Calu3 (cell line): Measurements from ENCODE around the gene RABGAP1L. TPM values are rescaled to one million over a fixed set of nuclear protein-coding genes. Genes with fewer than 3 reads are reported as not detected.

ENCODE experiments used
- BruUV-seq: library from RNA; stranded (reverse); fragments of 400-500 nt; replicated peaks from 2 replicates; lab custom pipeline; 2021; lab: Mats Ljungman, UMichigan
- CTCF ChIA-PET: fragments of 300-600 bp; sonication (Branson Sonifier 250); formaldehyde crosslinking; loops from one replicate; lab custom pipeline; 2022; ENCODE audit warnings: antibody characterized with exemption; lab: Charles Lee
- DNase-seq: peaks from one replicate; pipeline ENCODE4 v3.0.0; 2022
- H3K27ac Mint-ChIP-seq: one replicate; pipeline ENCODE4 v1.8.0; 2022; ENCODE audit warnings: mixed read lengths; ENCODE audit not compliant: unreplicated experiment
- H3K27me3 Mint-ChIP-seq: one replicate; pipeline ENCODE4 v1.8.0; 2022; ENCODE audit warnings: mixed read lengths; ENCODE audit not compliant: unreplicated experiment
- H3K36me3 Mint-ChIP-seq: one replicate; pipeline ENCODE4 v1.8.0; 2022; ENCODE audit warnings: mild to moderate bottlenecking, moderate library complexity, mixed read lengths; ENCODE audit not compliant: insufficient read depth, unreplicated experiment
- H3K4me1 Mint-ChIP-seq: one replicate; pipeline ENCODE4 v1.8.0; 2022; ENCODE audit warnings: mild to moderate bottlenecking, low read depth, mixed read lengths; ENCODE audit not compliant: unreplicated experiment
- H3K4me3 Mint-ChIP-seq: one replicate; pipeline ENCODE4 v1.8.0; 2022; ENCODE audit warnings: mild to moderate bottlenecking, low read depth, moderate library complexity, mixed read lengths; ENCODE audit not compliant: unreplicated experiment
- H3K9me3 Mint-ChIP-seq: one replicate; pipeline ENCODE4 v1.8.0; 2022; ENCODE audit warnings: low read depth, mixed read lengths; ENCODE audit not compliant: unreplicated experiment
- intact Hi-C: fragments of 100-400 bp; cut with micrococcal nuclease; formaldehyde crosslinking; loops from one replicate; pipeline ENCODE4 v1.10.0; 2022; ENCODE audit not compliant: unreplicated experiment
- total RNA-seq: library from RNA; stranded (reverse); gene quantifications from 2 replicates; pipeline ENCODE4 v1.2.3, GENCODE V29; 2022
- TF ChIP-seq, protein P1 (sequence below): fragments of 200-600 bp; IDR thresholded peaks from one replicate; pipeline ENCODE4 v1.8.0; 2022; ENCODE audit warnings: antibody characterized with exemption; ENCODE audit not compliant: unreplicated experiment

RABGAP1L gene
- total RNA-seq, 1 experiment from 2014 or later = 135 TPM

DNA sequence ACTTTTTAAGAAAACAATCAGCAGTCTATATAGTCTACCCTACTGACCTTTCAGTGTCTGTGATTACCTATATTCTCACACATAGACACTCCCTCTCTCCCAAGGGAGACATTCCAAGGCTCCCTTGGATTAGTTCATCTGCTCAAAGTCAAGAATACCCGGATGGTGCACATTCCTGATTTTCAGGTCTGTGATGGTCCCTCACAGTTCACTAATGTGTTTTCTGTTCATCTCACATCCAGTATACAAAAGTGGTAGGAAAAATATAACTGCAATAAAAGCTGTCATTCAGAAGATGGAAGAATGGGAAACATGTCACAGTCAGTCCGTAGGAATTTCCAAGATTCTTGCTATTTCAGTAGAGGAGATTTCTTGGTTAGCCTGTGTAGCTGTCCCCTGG is 616.3 kb downstream of the RABGAP1L start:
- H3K36me3 Mint-ChIP-seq = no peaks in the 10 kb centered on the region
- BruUV-seq = no TSS peak
- CTCF ChIA-PET = interaction anchor here (0.9 kb wide), 1 partner anchor 24 kb away, joined by 5 read pairs; no protein-coding TSS in a partner anchor
- no peaks in the 10 kb centered on the region for H3K9me3 Mint-ChIP-seq
- TF ChIP-seq, protein P1, sequence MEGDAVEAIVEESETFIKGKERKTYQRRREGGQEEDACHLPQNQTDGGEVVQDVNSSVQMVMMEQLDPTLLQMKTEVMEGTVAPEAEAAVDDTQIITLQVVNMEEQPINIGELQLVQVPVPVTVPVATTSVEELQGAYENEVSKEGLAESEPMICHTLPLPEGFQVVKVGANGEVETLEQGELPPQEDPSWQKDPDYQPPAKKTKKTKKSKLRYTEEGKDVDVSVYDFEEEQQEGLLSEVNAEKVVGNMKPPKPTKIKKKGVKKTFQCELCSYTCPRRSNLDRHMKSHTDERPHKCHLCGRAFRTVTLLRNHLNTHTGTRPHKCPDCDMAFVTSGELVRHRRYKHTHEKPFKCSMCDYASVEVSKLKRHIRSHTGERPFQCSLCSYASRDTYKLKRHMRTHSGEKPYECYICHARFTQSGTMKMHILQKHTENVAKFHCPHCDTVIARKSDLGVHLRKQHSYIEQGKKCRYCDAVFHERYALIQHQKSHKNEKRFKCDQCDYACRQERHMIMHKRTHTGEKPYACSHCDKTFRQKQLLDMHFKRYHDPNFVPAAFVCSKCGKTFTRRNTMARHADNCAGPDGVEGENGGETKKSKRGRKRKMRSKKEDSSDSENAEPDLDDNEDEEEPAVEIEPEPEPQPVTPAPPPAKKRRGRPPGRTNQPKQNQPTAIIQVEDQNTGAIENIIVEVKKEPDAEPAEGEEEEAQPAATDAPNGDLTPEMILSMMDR = no peak
- H3K27ac Mint-ChIP-seq = no peak overlapping the region
- intact Hi-C loops = no loop called here
- no peaks in the 10 kb centered on the region for H3K27me3 Mint-ChIP-seq
- H3K4me1 Mint-ChIP-seq = no peaks in the 10 kb centered on the region
- no peak for DNase-seq
- H3K4me3 Mint-ChIP-seq = no peak overlapping the region

DNA sequence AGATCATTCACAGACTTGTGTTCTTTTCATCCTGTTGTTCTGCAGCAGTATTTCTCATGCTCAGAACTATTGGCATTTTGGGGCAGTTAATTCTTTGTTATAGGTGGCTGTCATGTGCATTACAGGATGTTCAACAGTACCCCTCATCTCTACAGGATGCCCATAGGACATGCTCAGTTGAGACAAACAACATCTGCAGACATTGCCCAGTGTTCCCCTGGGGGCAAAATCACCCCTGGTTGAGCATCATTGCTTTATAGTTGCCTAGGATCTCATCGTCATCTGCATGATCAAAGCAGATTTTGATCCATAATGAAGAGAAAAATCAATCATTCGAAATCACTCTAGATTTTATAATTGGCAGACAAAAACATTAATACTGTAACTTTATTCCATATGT is 617.9 kb downstream of the RABGAP1L start:
- intact Hi-C loops = no loop called here
- no TSS peak for BruUV-seq
- H3K9me3 Mint-ChIP-seq = no peaks in the 10 kb centered on the region
- no peak overlapping the region for H3K27ac Mint-ChIP-seq
- TF ChIP-seq, protein P1 = no peak
- CTCF ChIA-PET = no interaction called here
- H3K4me3 Mint-ChIP-seq = no peak overlapping the region
- no peak for DNase-seq
- H3K36me3 Mint-ChIP-seq = no peaks in the 10 kb centered on the region
- no peaks in the 10 kb centered on the region for H3K4me1 Mint-ChIP-seq
- no peaks in the 10 kb centered on the region for H3K27me3 Mint-ChIP-seq

DNA sequence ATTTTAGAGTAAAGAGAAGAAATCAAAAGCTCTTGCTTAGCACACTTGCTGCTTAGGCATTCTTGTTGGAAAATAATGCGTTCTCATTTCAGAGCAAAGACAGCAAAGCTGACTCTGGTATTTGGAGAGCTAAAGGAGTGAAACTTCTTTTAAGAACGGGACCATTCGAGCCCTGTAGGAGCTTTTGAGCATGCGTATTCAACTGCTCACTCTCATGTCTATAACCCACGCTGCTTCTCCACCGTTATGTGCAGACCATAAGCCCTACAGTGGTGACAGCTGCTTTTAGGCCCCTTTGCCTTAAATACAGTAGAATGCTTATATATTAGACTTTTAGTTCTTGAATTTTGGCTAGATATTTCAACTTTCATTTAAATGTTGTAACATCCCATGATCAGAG is 626.2 kb downstream of the RABGAP1L start:
- Mint-ChIP-seq H3K36me3 (no peaks in the 10 kb centered on the region), H3K27ac (no peak overlapping the region), H3K9me3 (no peaks in the 10 kb centered on the region), H3K4me1 (peaks cover 19% of the 10 kb centered on the region), H3K4me3 (no peak overlapping the region), H3K27me3 (no peaks in the 10 kb centered on the region)
- intact Hi-C loops = loop anchor here (5.0 kb wide), 1 partner anchor 212 kb away; the partner anchor contains the start of gene CACYBP
- CTCF ChIA-PET = interaction anchor here (1.2 kb wide), 1 partner anchor 55 kb away, joined by 3 read pairs; no protein-coding TSS in a partner anchor
- TF ChIP-seq, protein P1 = no peak
- no TSS peak for BruUV-seq
- DNase-seq = no peak

DNA sequence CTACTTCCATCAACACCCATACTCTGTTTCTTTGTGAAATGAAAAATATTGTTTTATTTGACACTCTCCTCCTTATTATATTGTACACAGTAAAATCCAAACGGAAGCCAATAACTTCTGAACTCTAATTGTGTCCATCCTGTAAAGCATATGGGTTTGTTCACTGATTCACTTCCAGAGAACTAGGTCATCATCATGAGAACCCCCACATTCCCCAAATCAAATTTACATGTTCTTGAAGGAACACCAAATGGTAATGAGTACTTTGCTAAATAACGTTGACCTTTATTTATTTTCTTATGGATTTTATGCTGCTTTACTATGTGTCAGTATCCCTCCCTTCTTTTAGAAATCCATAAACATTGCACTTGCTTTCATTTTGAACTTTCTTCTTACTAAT is 627.0 kb downstream of the RABGAP1L start:
- H3K27me3 Mint-ChIP-seq = no peaks in the 10 kb centered on the region
- H3K4me1 Mint-ChIP-seq = peaks cover 19% of the 10 kb centered on the region
- H3K36me3 Mint-ChIP-seq = no peaks in the 10 kb centered on the region
- H3K27ac Mint-ChIP-seq = no peak overlapping the region
- DNase-seq = no peak
- CTCF ChIA-PET = no interaction called here
- TF ChIP-seq, protein P1 = no peak
- no peak overlapping the region for H3K4me3 Mint-ChIP-seq
- H3K9me3 Mint-ChIP-seq = no peaks in the 10 kb centered on the region
- BruUV-seq = no TSS peak
- intact Hi-C loops = loop anchor here (5.0 kb wide), 1 partner anchor 211 kb away; the partner anchor contains the start of gene CACYBP
